Measurements from ENCODE around the gene CALML3. TPM values are rescaled to one million over a fixed set of nuclear protein-coding genes. Genes with fewer than 3 reads are reported as not detected.

The CALML3 gene
- total RNA-seq, 1 experiment from 2014 or later: not detected

DNA sequence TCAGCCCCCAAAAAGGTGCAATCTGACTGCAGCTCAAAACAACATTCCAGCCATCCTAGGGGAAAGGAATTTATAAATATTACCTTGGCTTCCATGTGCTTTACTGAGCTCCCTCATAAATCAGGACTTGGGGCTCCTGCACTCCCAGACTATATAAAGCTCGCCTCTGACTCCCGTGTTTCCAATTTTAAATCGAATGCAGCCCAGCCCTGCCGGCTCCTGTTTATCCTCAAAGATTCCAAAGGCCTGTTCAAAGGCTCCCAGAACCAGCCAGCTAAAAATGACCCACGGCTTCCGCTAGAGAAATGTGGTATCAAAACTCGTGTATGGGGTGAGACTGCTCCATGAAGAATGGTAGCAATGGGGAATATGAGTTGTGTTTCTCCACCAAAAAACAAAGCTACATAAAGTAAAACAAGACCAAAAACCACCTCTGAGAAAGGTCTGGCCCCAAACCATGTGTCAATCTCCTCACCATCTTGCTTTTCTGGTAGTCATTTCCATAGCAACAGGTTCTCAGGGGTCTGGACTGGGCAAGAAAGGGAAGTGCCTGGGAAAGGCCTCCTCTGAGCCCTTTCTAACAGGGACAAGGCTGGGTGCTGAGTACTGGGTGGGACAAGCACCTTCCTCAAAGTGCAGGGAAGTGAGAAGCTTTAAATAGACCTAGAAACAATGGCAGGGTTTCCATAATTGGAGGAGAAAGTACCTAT, 5.1 kb downstream of the CALML3 start:
- BruUV-seq (replicated peaks): no TSS peak
- intact Hi-C loops (cut with micrococcal nuclease; ENCODE audit: unreplicated experiment): no loop called here

DNA sequence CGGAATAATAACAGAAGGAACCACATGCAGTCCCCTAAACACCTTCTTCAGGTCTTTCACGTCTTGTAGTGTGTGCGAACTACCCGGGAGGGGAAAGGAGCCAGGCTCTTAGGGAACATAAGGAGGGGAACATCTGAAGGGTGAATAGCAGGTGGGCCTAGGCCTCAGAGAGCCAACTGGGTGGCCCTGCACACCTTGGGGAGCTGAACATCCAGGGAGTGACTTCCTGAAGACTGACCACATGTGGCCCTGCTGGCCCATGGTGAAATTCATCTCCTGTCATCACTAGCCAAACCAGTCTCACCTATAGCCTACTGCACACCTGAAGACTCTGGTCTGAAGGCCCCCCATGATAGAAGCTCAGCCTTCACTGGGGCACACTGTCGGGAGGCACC, 5.6 kb downstream of the CALML3 start:
- H3K79me2 ChIP-seq (ENCODE audit: low read depth): no peaks in the 10 kb centered on the region
- H3K27me3 ChIP-seq (ENCODE audit: insufficient read depth, low read depth): no peaks in the 10 kb centered on the region
- H3K27ac ChIP-seq: no peak overlapping the region
- POLR2A ChIA-PET (ENCODE audit: unreplicated experiment): no interaction called here
- intact Hi-C loops (cut with micrococcal nuclease; ENCODE audit: unreplicated experiment): no loop called here
- no peaks in the 10 kb centered on the region for H3K36me3 ChIP-seq (ENCODE audit: low read depth)
- no peak overlapping the region for H2AFZ ChIP-seq
- DNase-seq: no peak
- TF ChIP-seq EZH2 (IDR thresholded peaks at IDR 0.05; ENCODE audit: low read depth): no peak
- TF ChIP-seq, protein P1, sequence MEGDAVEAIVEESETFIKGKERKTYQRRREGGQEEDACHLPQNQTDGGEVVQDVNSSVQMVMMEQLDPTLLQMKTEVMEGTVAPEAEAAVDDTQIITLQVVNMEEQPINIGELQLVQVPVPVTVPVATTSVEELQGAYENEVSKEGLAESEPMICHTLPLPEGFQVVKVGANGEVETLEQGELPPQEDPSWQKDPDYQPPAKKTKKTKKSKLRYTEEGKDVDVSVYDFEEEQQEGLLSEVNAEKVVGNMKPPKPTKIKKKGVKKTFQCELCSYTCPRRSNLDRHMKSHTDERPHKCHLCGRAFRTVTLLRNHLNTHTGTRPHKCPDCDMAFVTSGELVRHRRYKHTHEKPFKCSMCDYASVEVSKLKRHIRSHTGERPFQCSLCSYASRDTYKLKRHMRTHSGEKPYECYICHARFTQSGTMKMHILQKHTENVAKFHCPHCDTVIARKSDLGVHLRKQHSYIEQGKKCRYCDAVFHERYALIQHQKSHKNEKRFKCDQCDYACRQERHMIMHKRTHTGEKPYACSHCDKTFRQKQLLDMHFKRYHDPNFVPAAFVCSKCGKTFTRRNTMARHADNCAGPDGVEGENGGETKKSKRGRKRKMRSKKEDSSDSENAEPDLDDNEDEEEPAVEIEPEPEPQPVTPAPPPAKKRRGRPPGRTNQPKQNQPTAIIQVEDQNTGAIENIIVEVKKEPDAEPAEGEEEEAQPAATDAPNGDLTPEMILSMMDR (conservative IDR thresholded peaks at IDR 0.05): no peak
- H3K4me2 ChIP-seq: no peak overlapping the region
- H4K20me1 ChIP-seq (ENCODE audit: insufficient read depth): no peaks in the 10 kb centered on the region
- no peak overlapping the region for H3K4me3 ChIP-seq
- peaks cover 5% of the 10 kb centered on the region; the same call in 1 of the 2 replicates for H3F3A ChIP-seq (ENCODE audit: insufficient read depth, low read depth)
- no TSS peak for BruUV-seq (replicated peaks)
- H3K9me3 ChIP-seq (ENCODE audit: insufficient read depth, low read depth): no peaks in the 10 kb centered on the region
- CTCF ChIA-PET: no interaction called here
- H3K9me2 ChIP-seq (ENCODE audit: insufficient read depth): no peaks in the 10 kb centered on the region
- peaks cover 11% of the 10 kb centered on the region for H3K4me1 ChIP-seq (replicated peaks; ENCODE audit: insufficient read depth)

More for the DNA sequence above, 5.1 kb downstream of the CALML3 start:
- no peak for DNase-seq
- Histone ChIP-seq H4K20me1 (ENCODE audit: insufficient read depth) (no peaks in the 10 kb centered on the region), H3K36me3 (ENCODE audit: low read depth) (no peaks in the 10 kb centered on the region), H3K79me2 (ENCODE audit: low read depth) (no peaks in the 10 kb centered on the region), H2AFZ (no peak overlapping the region), H3K9me3 (ENCODE audit: insufficient read depth, low read depth) (no peaks in the 10 kb centered on the region), H3K9me2 (ENCODE audit: insufficient read depth) (no peaks in the 10 kb centered on the region), H3F3A (ENCODE audit: insufficient read depth, low read depth) (peaks cover 2% of the 10 kb centered on the region; the same call in 1 of the 2 replicates), H3K27me3 (ENCODE audit: insufficient read depth, low read depth) (no peaks in the 10 kb centered on the region), H3K4me3 (no peak overlapping the region), H3K27ac (no peak overlapping the region), H3K4me1 (replicated peaks; ENCODE audit: insufficient read depth) (peaks cover 5% of the 10 kb centered on the region), H3K4me2 (no peak overlapping the region)
- ChIA-PET CTCF (no interaction called here), POLR2A (ENCODE audit: unreplicated experiment) (no interaction called here)
- TF ChIP-seq EZH2 (IDR thresholded peaks at IDR 0.05; ENCODE audit: low read depth): no peak
- TF ChIP-seq, protein P1 (conservative IDR thresholded peaks at IDR 0.05): no peak

DNA sequence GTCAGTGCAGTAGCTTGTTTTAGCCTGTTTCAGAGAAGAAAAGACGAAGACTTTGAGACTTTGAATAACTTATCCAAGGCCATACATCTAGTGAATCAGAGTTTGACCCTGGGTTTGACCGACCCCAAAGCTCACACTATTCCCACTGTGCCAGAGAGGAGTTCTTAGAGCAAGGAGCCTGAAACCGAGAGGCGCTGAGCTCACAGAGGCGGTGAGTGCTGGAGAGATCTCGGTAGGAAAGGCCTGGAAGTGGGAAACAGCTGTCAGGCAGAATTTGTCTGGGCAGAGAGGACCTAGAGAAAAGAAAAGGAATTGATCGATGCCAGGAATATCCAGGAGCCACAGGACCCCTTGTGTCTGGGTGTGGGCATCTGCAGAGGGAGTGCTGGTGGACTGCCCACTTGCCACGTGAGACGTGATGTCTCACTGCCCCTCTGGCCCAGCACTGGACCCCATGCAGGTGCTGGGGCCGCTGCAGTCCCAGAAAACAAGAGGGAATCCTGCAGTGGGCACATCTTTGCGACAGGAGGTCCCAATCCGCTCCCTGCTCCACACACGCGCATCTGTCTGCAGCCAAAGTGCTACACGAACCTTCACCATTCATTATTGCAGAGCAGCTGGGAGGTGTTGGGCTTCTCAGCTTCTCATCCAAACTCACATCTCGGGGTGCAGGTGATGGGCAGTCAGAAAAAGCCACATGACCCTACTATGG, 6.2 kb downstream of the CALML3 start:
- Histone ChIP-seq H3K4me2 (no peak overlapping the region), H3F3A (ENCODE audit: insufficient read depth, low read depth) (peaks cover 5% of the 10 kb centered on the region; the same call in 1 of the 2 replicates), H3K79me2 (ENCODE audit: low read depth) (no peaks in the 10 kb centered on the region), H3K9me2 (ENCODE audit: insufficient read depth) (no peaks in the 10 kb centered on the region), H3K36me3 (ENCODE audit: low read depth) (no peaks in the 10 kb centered on the region), H3K4me1 (replicated peaks; ENCODE audit: insufficient read depth) (peaks cover 15% of the 10 kb centered on the region), H4K20me1 (ENCODE audit: insufficient read depth) (no peaks in the 10 kb centered on the region), H3K4me3 (no peak overlapping the region), H3K9me3 (ENCODE audit: insufficient read depth, low read depth) (no peaks in the 10 kb centered on the region), H3K27me3 (ENCODE audit: insufficient read depth, low read depth) (no peaks in the 10 kb centered on the region), H3K27ac (no peak overlapping the region), H2AFZ (no peak overlapping the region)
- no peak for DNase-seq
- POLR2A ChIA-PET (ENCODE audit: unreplicated experiment): no interaction called here
- intact Hi-C loops (cut with micrococcal nuclease; ENCODE audit: unreplicated experiment): no loop called here
- CTCF ChIA-PET: no interaction called here
- no peak for TF ChIP-seq EZH2 (IDR thresholded peaks at IDR 0.05; ENCODE audit: low read depth)
- TF ChIP-seq, protein P1 (conservative IDR thresholded peaks at IDR 0.05): no peak
- no TSS peak for BruUV-seq (replicated peaks)
